Left colon (tissue), 2 donors: Measurements from ENCODE around the gene RUFY4. TPM values are rescaled to one million over a fixed set of nuclear protein-coding genes. Genes with fewer than 3 reads are reported as not detected.
"Not testable (repeated sequence)": the region's sequence is repeated elsewhere in the genome, so short reads cannot be mapped to it uniquely, and the experiment has no call there.

Experiments
- ATAC-seq: fragments of 200-7000 bp; cut with Tn5 transposase; one replicate; pipeline ENCODE4 v1.9.1; 2020; ENCODE audit warnings: mild to moderate bottlenecking, moderate library complexity
- DNase-seq, 2 donors: peaks; one replicate each; pipeline ENCODE4 v3.0.0-alpha.2; 2020
- intact Hi-C, 2 donors: fragments of 100-400 bp; cut with DNase I in 1 of 2; cut with micrococcal nuclease in 1 of 2; formaldehyde crosslinking; loops; one replicate each; pipeline versions ENCODE4 v1.11.2 to v1.14.0; 2022; cut with DNase I, micrococcal nuclease
- total RNA-seq, 2 donors: library from RNA; stranded (reverse); fragmentation: NEBNext Ultra II Directional; extraction: Animal tissue kit (Norgen Biotek cat#: 25700); gene quantifications; one replicate each; pipeline ENCODE4 v1.2.1, GENCODE V29; 2021
- donor health status: DM: no; HTN: no; CAD: no.
- donor health status: DM: yes; HTN: yes; CAD: no.

Gene RUFY4
- total RNA-seq, 2 donors from 2014 or later, result 0.28 to 0.76 TPM

DNA sequence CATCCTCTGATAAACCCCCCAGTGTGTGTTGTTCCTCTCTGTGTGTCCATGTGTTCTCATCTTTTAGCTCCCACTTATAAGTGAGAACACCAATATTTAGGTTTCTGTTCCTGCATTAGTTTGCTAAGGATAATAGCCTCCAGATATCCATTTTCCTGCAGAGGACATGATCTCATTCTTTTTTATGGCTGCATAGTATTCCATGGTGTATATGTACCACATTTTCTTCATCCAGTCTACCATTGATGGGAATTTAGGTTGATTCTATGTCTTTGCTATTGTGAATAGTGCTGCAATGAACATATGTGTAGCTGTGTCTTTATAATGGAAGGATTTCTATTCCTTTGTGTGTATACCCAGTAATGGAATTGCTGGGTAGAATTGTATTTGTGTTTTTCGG, 24.5 kb upstream of the RUFY4 start:
- ATAC-seq, intact Hi-C loops, DNase-seq: not testable (repeated sequence)

DNA sequence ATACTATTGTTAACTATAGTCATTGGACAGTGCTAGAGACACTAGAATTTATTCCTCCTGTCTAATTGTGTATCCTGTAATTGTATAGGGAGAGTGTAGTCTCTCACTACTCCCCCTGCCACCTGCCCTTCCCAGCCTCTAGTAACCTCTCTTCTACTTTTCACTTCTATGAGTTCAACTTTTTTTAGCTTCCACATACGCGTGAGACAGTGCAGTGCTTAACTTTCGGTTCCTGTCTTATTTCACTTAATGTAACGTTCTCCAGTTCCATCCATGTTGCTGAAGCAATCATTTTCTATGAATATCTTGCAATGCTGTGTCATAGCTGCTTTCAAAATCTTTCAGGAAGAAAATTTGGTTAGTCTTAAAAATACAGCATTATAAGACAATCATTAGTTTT, 22.8 kb upstream of the RUFY4 start:
- ATAC-seq (no peak), DNase-seq (no peak)
- intact Hi-C loops, result no loop called here

DNA sequence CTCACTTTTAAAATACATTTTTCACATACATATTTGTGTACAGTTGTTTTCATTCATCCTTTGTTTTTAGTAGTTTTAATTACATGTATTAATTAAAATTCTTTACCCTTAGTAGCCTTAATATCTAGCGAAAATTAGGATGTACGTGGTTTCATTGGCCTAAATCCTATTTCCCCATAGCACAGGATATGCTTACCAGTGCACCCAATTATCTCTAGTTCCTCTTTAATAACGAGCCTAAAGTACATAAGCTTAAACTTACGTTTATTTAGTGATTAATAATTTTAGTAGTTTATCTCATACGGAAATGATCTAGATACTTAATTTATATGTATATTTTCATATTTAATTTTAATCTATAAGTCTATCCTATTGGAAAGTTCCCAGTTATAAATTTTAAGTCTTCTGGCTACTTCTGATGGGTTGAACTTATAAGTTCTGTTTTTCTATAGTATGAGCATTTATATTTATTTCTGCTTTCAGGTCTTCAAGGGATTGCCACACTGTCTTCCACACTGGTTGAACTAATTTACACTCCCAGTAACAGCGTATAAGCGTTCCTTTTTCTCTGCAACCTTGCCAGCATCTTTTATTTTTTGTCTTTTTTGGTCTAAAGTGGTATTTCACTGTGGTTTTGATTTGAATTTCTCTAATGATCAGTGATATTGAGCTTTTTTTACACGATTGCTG, 21.4 kb upstream of the RUFY4 start:
- no peak for ATAC-seq
- DNase-seq, result no peak
- intact Hi-C loops, result no loop called here

DNA sequence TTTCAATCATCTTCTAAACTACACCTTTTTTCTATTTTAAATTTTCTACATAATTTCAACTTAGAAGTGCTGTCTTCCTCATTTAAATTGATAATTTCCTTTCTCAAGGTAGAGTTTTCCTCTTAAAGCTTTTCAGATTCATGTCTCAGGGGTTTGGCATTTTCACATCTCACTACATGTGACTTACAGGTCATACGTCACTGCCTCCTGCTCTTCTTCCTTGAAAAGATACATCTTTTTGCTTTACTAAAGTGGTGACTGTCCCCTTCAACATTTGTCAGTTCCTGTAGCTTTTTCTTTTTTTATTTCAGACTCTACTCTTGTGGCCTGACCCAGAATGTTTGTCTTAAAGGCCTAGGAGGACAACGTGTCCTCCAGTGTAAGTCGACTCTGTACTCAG, 17.1 kb upstream of the RUFY4 start:
- ATAC-seq (no peak), DNase-seq (no peak)
- intact Hi-C loops, result no loop called here

DNA sequence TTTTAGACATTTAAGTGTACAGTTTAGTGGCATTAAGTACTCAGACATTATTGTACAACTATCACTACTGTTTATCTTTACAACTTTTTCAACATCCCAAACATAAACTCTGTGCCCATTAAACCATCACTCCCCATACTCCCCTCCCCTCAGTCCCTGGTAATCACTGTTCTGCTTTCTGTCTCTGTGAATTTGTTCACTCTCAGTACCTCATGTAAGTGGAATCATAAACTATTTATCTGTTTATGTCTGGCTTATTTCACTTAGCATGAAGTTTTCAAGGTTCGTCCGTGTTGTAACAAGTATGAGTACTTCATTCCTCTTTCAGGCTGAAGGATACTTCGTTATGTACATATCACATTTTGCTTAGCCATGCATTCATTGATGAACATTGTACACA, 9.8 kb upstream of the RUFY4 start:
- no peak for DNase-seq
- ATAC-seq, result no peak
- intact Hi-C loops, result no loop called here

DNA sequence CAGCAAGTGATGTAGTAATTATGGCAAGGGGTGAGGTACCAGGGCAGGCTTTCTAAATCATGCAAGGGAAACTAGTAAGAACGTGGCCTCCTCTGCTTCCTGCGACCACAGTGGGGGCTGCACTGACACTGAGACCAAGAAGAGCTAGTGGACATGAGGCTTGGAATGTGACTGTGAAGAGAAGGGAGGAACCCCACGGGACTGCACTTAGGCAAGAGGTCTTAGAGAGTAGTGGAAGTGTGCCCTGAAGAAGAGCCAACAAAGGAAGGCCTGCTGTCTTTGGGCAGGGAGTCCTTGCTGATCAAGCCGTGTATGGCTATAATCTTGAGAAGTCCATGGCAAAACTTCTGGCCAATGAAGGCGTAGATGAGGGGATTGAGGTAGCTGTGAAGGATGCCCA, 8.9 kb upstream of the RUFY4 start:
- ATAC-seq (no peak), DNase-seq (no peak)
- intact Hi-C loops, result no loop called here

DNA sequence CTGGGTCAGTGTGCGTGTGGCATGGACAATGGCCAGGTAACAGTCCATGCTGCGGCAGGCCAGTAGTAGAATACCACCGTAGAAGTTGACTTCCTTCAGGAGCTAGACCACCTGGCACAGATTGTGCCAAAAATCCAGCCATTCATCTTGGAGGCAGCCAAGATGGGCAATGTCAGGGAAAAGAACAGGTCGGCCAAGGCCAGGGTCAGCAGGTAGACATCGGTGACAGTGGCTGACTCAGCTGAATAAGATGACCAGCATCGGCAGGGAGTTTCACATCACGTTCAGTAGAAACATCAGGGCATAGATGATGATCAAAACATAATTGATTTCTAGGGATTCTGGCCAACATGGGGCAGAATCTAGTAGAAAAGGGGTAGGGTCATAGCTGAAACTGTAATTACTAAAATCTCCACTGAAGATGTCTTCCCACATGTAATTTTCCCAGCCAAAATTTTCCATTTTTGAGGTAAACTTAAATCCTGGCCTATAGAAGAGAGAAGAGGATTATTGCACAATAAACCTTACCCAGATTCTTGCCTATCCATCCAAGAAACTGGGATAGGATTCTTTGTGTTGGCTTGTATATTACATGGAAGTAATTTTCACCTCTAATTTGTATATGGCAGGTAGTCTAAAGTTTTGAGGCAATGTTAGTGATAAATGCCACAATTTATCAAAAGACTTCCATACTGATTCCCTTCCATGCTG, 7.9 kb upstream of the RUFY4 start:
- ATAC-seq, result no peak
- no peak for DNase-seq
- intact Hi-C loops, result no loop called here

DNA sequence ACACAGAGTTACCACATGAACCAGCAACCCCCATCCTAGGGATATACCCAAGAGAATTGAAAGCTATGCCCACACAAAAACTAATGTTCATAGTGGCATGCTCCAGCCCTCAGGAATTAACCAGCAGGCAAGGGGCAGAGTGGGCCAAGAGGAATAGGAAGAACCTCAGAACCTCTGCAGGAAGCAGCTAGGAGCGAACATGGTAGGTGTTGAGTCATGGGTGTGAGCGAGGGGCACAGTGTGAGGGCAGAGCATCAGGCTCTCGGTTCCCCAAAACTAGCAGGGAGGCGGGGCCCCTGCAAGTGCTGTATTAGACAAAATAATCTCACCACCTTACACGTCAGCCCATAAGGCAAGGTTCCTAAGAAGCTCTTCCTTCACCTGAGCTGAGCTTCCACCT, 5.6 kb upstream of the RUFY4 start:
- intact Hi-C loops, result no loop called here
- ATAC-seq (no peak), DNase-seq (no peak)

DNA sequence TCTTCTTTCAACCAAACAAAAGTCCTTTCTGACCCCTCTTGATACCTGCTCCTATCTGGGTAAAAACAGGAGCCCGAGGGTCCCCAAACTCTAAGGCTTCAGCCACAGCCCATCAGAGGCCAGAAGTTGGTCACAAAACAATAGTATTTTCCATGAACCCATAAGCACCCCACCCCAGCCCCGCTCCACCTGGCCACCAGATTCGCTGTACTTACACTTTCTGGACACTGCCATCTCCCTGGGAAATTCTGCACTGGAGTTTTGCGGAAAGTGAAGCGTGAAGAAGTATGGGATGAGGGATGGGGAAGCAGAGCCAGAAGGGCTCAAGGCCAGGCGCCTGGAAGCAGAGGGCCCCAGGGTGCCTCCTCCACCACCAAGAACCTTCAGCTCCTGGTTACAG, 5.2 kb upstream of the RUFY4 start:
- no peak for DNase-seq
- intact Hi-C loops, result no loop called here
- no peak for ATAC-seq

DNA sequence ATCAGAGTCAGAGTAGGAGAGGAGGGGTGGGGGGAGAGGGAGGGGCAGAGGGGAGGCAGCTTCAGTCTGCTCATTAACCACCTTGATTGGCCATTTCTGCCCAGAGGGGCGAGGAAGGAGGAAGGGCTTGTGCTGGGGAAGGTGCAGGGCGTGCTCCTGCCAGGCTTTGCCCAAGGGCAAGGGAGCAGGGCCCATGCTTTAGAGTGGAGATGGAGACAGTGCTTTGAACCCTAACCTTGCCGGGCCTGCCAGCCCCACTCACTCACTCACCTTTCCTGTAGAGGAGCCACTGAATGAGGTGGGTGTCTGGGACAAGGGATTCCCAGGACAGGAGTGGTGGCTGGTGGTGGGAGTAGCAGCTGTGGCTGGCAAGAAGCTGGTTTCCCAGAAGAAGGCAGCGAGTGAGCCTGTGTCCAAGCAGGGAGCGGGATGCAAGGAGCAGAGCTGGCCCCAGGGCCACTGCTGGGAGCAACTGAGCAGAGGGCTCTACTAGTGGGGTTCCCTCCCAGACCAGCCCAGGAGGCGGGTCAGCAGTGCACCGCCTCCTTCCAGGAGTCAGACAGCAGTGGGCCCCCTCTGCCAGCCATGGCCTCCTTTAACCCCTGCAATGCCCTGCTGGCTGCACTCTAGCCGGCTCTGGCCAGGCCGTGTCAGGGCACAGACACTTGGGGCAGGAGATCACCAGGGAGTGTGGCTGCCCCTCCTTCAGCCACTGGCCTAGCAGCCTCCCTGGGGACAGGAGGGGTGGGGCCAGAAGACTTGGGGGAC, 3.6 kb upstream of the RUFY4 start:
- ATAC-seq (no peak), DNase-seq (no peak)
- intact Hi-C loops, result no loop called here

DNA sequence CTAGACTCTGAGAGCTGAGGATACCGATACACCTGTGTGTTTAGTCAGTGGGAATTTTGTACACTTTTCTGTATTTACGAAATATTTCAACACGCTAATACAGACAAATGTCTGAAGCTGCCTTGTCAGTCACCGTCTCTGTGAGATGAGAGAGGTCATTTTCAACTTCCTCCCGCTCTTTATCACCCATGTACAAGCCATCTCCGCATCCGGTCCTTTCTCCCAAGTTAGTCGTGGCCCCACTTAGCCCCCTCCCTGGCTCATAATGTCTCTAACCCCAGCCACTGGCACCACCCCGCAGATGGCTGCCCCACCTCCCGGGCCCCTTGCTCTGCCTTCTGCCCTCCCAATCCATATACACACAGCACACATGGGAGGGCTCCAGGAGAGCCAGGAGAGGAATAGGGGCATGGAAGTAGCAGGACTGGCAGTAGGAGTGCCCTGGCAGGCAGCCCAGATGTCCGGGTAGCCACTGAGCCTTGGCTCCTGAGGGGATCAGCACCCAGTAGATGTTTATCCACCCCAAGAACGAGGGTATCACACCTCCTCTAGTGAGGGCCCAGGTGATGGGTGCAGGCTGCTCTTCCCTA, 2.0 kb upstream of the RUFY4 start:
- no peak for ATAC-seq
- intact Hi-C loops, result no loop called here

DNA sequence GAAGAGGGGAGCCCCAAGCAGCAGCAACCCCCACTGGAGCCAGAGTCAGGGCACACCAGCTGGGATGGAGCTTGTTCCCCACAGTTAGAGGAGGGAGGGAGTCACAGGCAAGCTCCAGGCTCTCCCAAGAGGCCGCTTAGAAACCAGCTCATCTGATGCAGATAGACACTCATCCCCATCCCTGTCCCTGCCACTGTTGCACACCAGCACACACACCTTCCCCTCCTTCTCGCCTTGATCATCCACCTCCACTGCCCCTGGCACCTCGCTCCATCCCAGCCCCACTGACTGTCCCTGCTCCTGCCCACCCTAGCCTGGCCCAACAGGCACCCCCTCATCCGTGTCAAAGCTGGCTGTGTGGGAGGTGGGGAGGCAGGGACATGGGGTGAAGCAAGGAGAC, 1.5 kb upstream of the RUFY4 start:
- intact Hi-C loops, result no loop called here
- ATAC-seq, result no peak
- DNase-seq, result no peak

More for the DNA sequence above, 2.0 kb upstream of the RUFY4 start:
- DNase-seq, result no peak

DNA sequence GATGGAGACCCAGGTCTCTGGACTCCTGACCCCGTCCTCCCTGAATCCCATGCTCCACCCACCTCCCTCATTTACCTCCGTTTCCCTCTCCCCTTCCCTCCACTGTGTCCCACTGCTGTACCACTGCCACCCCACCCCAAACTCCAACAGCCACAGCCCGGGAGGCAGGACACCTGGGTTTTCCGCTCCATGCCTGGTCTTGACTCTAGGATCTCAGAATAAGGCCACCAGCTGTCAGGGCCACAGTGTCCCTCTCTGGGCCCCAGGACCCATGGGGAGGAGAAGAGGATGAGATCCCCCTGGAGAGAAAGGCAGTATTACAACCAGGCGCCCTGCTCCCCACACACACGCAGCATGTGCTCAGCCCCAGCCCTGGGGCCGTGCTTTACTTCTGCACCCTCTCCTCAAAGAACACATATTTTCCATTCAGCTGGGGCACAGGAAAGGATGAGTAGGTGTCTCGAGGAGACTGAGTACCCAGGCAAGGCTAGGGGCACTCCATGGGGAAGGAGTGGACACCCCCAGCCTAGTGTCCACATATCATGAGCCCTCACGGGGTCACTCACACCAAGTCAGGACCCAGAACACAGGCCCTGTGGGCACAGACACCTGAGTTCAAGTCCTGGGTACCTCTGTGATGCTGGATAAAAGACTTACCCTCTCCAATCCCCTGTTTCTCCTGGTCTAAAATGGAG, 700 bp downstream of the RUFY4 start:
- intact Hi-C loops, result no loop called here
- DNase-seq (no peak), ATAC-seq (no peak)

DNA sequence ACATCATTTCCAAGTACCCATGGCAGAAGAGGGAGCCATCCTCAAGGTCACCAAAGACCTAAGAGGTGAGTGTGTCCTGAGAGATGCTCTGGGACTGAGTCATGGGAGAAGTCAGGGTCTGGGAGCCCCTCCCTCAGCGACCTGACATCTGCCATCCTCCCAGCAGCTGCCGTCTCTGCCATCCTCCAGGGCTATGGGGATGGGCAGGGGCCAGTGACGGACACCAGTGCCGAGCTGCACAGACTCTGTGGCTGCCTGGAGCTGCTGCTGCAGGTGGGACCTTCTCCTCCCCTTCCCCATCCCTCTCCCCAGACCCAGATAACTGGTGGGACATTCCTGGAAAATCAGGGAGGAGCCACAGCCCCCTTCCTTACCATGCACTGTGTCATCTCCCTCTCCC, 1.5 kb downstream of the RUFY4 start:
- ATAC-seq (no peak), DNase-seq (no peak)
- intact Hi-C loops, result no loop called here

DNA sequence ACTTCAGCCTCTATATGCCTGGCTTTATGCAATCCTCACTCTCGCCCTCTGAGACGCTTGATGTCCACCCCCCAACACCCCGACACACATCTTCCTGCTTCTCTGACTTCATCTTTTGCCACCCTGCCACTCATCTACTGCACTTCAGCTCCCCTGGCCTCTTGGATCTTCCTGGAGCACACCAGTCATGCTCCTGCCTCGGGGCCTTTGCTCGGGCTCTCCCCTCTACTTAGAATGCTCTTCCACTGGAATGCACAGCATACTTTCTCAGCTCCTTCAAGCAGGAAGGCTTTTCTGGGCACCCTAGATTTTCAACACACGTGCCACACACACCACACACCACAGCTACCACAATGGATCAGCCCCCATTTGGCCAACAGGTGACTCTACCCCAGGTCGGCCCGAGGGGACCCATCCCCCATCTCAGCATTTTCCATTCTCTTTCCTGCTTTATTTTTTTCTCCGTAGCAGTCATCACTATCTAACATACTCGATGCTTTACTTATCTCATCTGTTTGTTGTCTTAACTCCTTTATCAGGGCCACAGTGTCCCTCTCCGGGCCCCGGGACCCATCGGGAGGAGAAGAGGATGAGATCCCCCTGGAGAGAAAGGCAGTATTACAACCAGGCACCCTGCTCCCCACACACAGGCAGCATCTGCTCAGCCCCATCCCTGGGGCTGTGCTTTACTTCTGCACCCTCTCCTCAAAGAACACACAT, 2.3 kb downstream of the RUFY4 start:
- DNase-seq, result no peak
- intact Hi-C loops, result no loop called here

DNA sequence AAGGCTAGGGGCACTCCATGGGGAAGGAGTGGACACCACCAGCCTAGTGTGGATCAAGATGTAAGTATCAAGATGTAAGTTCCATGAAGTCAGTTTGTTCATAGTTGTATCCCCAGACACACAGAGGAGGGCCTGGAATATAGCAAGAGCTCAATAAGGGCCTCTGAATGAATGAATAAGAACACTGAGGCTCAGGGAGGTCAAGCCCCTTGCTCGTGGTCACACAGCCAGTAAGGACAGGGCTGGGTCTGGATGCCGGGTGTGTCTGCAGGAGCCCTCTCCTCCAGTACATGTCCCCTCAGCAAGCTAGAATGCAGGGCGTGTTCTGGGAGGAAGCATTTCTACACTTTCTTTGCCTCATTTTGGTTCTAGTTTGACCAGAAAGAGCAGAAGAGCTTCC, 2.9 kb downstream of the RUFY4 start:
- intact Hi-C loops, result no loop called here
- DNase-seq (no peak), ATAC-seq (no peak)

More for the DNA sequence above, 2.3 kb downstream of the RUFY4 start:
- no peak for ATAC-seq

DNA sequence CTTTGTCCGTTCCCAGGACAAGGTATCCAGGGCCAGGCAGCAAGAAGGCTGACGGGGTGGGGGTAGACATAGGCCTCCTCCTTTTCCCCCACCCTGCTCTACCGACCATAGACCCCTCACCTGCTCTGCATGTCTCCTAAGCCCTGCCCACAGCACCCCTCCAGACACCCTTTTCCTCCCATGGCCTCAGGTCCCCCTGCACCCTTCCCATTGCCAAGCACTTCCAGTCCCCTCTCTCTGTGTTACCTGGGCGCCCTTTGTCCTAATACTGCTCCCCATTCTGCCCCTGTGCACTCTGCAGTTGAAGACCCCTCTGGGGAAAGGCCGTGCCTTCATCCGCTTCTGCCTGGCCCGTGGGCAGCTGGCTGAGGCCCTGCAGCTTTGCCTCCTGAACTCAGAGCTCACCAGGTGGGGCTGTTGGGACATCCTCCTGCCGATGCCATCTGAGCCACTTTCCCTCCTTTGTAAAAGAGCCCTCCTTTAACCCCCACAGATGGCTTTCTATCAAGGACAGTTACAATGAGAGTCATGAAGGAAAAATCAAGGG, 3.5 kb downstream of the RUFY4 start:
- ATAC-seq (no peak), DNase-seq (no peak)
- intact Hi-C loops, result no loop called here

DNA sequence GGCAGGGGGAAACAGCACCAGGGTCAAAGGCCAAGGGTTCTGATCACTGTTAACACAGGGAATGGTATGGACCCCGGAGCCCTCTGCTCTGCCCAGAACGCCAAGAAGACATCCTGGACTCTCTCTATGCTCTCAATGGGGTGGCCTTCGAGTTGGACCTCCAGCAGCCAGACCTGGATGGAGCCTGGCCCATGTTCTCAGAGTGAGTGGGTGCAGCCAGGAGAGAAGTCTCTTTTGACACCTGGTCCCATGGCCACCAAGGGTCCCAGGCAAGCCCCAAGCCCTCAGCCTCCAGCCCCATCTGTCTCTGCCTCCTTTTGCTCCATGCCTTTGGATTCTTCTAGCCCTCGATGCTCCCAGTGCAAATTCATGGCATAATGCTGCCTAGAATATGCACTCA, 4.1 kb downstream of the RUFY4 start:
- ATAC-seq, result no peak
- DNase-seq, result no peak
- intact Hi-C loops, result no loop called here
